ENCODE measurements around the gene RAB11FIP5.

RAB11FIP5 gene

DNA sequence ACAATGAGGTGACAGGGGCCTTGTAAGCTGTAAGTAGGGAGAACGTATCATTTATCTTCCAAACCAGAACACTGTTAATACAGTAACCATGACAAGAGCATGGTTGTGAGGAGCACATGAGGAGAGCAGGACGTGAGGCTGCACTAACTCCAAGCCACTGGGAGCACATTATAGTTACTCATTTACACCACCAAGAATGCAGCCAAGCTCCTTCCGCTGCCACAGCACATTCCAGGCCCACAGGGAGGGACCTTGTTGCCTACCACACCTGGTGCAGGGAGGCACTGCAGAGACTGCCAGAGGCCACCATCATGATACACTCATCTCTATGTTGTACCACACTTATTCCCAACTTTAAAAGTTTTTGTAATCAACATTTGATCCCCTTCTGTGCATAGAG is 27.8 kb downstream of the RAB11FIP5 start:
- DNase-seq (ENCODE audit: low read depth) = no peak

DNA sequence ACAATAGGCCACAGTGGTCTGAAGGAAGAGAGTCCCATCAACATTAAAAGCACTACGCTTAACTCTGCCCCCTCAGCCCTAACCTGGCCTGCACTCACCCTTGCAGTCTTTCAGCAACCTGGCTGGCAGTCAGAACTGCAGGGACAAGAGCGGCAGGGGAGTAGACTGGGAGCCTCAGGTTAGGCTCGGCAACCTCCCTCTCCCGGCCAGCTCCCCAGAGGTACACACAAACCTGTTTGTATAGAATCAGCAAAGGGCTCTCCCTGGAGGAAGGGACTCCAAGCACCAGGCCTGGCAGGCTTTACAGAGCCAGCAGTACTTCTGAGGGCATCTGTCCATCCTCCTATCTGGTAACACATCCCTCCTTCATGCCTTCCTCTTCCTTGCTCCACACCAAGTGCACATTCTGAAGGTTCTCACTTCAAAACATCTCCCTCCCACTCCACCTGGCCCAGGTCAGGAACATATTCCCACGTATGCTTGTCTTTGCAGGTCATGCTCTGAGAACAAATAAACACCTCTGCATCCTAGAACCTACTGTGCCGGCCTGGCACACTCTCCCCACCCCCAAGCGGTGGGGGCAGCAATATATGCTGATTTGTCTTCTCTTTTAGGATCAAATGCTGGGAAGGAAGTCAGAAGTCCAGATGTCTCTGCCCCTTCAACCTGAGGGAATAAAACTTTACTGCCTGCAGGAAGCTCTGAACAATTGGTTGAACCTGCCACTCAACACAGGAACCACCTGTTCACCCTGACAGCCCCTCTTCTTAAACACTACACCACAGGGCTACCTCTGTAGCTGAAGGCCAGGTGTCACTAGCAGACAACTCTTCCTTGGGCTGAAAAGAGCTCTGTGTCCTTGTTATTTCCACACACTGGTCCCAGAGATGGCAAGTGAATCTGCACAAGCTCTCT is 28.6 kb downstream of the RAB11FIP5 start:
- no peak for DNase-seq (ENCODE audit: low read depth)

DNA sequence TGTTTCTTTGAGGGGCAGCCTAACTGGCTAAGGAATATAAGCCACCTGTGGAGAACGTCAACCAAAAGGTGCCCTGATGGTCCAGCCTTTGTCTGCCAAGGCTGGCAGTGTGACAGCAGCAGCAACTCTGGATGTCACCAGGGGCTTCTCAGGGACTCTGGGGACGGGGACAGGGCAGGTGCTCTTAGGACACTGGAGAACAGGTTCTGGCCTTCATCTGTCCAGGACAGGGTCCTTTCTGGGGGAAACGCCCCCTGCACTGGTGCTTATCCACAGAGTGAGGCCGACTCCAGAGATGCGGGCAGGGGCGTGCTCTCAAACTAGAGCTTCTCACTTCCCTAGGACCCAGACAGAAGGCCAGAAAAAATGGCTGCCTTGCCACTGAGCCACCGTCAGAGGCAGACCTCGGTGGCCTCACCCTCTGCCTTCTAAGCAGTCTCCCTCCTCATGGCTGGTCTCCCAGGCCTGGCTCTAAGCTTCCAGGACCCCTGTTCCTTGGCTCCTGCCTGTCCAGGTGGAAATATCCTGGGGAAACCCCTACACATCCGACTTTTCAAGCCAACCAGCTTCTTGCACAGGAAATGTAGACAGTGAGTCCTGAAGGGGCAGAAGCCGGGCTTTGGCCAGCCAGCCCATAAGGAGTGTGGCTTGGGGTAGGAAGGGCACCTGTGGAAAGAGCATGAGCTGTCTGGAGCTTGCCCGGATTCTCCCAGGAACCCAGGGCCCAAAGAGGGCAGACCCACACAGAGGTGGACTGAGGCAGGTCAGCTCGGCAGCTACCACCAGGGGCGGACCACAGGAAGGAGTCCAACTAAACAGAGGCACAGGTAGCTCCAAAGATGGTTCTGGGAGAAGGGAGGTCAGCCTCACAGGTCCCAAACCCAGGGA is 30.0 kb downstream of the RAB11FIP5 start:
- no peak for DNase-seq (ENCODE audit: low read depth)

DNA sequence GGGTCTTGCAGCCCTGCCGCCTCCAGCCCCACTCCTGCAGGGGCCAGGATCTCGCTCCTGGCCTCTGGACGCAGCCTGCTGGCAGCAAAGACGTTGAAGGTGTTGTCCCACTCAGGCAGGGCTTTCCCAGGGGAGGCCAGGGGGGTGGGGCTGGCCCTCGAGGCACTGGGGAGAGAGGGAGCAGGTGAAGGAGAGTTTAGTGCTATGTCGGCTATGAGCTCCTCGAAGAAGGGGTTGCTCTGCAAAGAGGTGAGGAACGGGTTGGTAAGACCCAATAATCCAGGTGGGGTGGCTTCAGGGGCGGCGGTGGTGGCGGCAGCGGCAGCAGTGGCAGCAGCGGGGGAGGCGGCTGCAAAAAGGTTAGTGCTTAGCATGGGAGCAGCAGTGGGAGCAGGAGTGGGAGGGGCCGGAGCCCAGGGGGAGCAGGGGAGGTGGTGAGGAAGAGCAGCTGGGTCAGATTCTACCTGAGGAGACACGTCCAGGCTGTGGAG is 31.5 kb downstream of the RAB11FIP5 start:
- no peak for DNase-seq (ENCODE audit: low read depth)

DNA sequence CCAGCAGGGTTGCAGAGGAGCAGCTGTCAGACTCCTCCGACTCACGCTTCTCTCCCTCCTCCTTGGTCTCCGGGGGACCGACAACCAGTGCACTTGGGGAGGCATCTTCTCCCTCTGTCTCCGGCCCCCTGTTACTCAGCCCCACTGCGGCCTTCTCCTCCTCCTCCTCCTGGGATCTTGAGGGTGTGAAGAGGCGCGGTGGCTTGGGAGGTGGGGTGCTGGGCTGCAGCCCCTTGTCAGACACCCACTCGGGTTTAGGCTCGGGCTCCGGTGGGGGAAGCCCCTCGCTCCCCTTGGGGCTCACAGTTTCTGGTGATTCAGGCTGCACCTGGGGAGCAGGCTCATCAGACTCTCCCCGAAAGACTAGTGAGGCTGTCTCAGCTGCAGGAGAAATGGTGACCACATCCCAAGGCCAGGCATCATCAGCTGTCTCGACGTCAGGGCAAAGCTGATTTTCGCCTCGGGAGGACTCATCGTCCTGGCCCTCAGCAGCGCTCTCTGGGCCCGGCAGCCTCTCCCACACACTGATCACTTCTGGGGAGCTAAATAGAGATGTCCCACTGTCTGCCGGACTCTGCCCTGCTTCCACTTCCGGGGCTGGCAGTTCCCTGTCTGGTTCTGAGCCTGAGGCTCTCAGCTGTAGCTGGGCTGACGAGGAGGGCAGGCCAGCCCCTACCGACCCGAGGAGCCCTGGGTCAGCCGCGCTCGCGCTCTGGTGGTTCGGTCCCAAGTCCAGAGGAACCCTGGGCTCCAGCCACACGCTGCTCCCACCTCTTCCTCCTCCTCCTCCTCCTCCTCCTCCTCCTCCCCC is 32.2 kb downstream of the RAB11FIP5 start:
- no peak for DNase-seq (ENCODE audit: low read depth)

DNA sequence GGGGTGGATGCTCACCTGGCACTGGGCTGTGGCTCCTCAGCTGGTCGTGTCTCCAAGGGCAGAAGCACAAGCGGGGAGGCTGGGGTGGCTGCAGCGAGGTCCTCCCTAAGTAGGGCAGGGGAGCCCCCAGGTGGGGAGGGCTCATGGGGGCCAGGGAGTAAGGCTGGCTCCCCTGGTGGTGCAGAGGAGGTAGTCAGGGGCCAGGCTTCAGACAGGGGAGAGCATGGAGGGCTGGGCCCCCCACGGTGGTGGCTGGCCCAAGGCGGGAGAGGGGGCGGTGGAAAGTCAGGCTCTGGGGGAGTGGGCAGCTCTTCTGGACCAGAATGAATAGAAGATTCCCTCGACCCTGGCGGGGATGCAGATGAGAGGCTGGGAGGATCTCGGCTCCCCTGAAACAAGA is 33.1 kb downstream of the RAB11FIP5 start:
- DNase-seq (ENCODE audit: low read depth) = no peak

DNA sequence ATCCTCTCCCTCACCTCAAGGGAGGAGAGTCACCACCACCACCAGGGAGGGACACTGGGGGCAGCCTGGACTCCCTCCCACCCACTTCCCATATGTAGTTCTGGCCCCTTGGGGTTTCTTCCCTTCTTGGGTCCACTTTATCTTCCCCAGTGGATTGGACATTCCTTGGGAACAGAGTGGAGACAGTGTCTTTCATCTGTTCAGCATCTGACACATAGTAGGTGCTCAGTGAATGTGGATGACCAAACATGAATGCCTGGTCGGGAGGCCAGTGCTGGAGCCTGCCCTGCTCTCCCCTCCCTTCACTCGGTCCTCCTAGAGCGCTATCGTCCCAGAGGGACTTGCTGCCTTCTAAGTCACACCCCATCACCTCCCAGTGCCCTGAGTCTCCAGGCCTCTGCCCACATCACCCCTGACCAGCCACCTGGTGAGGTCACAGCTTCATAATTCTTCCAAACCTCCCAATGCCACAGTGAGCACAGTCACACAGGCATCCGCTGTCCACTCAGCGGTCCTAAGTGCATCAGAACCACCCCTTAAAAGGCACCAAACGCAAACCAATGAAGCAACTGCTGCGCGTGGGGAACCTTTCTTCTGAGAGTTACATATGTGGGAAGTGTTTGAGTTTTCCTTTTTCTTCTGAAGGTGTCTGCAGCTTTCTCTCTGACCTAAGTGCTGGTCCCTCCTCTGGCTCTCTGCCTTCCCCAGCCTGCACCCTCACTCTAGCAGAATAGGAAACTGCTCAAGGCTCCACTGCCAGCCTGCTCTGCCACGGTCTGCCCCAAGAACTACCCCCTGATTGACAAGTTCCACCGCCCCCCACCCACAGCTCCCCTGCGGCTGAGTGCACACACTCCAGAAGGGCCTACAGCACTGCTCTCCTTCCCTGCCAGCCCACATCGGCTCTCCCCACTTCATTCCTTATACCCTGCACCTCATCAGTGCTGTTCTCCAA is 34.0 kb downstream of the RAB11FIP5 start:
- no peak for DNase-seq (ENCODE audit: low read depth)

DNA sequence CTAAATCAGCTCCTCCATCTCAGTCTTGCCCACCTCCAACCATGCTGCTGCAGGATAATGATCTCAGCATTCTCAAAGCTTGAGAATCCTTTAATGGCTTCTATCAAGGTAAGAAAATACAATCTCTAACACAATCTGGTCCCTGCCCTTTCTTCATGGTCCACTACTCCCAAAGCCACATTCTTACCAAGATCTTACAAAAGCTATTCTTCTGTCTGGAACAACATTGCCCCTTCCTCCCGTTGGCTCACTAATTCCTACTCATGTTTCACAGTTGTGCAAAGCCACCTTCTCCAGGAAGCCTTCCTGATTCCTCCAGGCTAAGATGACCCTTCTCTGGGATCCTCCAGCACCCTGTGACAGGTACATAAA is 35.3 kb downstream of the RAB11FIP5 start:
- no peak for DNase-seq (ENCODE audit: low read depth)

DNA sequence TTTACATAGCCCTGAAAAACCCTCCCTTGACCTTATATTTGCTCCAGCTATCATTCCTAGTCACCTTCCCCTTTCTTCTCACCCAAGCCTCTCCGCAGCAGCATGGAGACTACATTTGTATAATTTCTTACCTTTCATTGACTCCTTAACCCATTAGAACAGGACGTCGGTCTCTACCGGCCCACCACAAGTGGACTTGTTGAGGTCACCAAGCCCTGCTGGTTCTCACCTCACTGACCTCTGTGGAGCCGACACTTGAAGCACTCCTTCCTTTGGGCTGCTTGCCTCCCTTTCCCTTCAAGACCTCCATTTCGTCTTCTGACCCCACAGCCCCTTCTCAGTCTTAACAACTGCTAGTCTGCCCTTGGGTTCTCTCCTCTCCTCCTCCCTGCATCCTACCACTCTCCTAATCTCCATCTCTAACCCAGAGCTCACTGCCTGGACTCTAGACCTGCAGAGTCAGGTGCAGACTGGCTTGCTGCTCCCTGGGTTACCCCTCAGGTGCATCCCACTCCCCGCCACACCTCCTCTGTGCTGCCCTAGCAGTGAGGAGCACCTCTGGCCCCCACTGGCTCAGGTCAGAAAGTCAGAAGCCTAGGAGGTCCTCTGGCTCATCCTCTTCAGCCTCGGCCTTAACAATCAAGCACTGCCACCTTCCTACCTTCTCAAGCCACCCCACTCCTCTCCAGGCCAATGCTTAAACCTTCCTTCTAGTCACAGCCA is 35.9 kb downstream of the RAB11FIP5 start:
- no peak for DNase-seq (ENCODE audit: low read depth)

DNA sequence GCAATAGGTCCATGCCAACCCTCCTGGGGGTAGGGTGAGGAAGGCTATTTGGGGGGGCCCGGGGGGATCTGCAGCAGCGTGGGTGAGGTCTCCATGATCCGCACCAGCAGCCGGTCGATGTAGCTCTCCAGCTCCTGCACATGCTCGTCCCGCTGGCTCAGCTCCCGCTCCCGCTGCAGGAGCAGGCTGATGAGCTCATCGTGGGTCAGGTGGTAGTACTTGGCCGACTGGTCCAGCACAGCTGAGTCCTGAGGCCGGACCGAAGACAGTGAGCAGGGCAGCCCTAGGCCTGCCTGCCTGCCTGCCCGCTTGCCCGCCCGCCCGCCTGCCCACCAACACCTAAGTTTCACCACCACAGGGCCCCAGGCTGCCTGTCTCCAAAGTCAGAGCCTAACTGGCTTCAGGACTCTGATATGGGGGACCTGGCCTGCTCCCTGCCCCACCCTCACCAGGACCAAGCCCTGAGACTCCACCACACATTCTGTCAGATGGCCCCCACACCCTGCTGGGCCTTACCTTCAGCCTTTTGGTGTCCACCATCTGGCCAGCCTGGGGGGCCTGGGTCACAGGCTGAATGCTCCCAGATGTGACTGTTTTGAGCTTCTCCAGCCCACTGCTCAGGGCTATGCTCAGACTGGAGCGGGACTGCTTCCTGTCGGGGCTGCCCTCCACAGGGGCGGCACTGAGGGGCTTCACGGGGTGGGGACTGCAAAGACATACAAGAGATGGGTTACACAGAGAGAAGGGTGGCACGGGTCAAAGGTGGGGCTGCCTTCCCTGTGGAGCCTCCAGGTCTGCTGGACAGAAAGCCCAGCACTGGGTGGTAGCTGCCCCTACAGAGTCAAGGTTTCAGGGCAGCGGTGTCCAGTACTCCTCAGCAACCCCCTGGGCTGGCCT is 37.0 kb downstream of the RAB11FIP5 start:
- no peak for DNase-seq (ENCODE audit: low read depth)

DNA sequence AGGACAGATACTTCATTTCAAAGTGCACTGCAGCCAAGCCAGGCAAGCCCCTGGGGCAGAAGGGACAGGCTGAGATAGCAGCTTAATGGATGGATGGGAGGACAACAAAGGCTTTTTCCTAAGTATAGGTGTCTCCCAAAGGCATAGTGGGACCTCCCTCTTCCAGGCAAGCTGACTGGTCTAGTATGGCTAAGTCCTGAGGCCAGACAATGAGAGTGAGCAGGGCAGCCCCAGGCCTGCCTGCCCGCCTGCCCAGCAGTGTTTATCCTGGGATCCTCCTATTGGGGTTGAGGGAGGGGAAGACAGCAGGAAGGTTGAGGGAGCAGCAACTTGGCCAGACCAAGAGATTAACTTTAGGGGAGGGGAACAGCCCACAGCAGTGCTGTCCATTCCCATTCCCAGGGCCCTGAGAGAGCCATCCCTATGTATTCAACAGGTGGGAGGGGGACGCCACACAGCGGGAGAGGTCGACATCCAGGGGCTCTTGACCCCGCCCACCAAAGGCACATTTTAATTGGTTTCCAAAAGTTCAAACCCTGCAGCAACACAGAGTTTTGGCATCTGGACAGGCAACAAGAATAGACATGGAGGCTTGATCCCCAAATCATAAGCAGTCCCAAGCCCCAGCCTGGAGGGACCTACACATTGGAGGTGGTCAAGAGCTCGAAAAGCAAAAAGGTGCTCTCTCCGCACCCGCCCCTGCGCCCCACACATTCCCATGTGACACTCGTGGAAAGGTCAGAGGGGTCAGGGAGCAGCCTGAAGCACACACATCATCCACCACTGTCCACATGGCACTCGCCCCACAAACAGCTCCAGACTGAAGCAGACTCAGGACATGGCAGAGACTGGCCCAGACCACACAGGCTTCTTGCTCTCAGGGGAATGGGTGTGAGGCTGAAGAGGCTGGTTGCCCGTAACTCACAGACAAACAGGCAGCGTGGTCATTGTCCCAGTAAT is 38.4 kb downstream of the RAB11FIP5 start:
- DNase-seq (ENCODE audit: low read depth) = no peak

DNA sequence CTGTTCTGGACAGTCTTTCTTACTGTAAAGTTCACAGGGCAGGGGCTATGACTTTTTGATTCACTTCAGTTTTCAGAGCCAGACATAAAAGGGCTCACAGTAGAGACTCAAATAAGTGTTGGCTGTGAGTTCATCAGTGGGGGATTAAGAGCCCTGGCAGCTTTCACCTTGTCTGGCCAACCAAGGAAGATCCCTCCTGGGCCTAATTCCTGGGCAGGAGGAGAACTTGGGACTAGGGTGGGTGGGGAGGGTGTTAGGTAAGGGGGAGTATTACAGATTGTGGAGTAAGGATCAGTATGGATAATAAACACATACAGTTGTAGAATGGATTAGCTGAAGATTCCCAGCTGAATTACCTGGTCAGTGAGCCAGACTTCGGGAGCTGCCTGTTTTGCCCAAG is 40.3 kb downstream of the RAB11FIP5 start:
- no peak for DNase-seq (ENCODE audit: low read depth)

DNA sequence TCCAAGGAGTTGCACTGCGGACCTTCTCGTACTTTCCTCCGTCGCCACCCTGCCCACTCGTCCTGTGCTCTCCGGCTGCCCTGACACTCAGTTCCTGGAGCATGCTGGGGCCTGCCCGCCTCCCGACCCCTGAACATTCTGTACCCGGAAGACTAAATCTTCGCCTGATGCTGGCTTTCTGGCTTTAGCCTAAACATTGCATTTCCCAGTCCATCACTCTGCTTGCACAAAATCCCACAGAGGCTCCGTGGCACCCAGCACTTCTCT is 40.7 kb downstream of the RAB11FIP5 start:
- DNase-seq (ENCODE audit: low read depth) = no peak

DNA sequence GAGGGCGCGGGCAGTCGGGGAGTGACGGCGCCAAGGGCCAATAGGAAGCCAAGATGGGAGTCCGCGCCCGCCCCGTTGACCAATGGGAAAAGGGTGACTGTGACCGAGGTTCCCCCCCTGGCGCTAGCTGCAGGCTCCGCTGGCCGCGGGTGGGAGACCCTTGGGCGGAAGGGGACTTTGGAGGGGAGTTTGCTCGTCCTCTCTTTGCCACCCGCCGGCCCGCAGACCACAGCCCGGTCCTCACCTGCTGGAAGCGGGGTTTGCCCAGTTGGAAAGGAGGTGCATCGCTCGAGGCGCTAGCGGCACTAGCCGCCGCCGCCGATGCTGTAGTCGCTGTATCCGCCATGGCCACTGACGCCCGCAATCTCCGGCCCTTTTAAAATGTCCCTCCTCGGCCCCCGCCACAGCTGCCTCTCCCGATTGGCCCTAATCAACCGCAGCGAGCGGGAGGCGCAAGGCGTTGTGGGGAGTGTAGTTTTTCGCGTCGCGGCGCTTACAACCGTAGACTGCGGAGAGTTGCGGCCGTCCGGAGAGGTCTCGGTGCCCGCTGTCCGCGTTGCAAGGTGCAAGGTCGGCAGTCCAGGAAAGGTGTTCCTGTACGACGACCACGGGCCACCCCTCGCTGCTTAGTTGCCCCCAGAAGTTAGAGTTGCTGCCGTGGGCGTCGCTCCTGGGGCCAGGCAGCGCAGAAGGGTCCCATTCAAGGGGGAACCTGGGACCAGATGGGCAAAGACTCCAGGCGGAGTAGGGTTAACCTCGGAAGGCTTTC is 41.2 kb downstream of the RAB11FIP5 start, which contains the start of gene SFXN5:
Gene SFXN5, minus strand, starts transcription at position 353 of the 769 bp plus-strand sequence. Its CDS starts 7 bp downstream, at position 346.
- peak; percentile 72 for DNase-seq (ENCODE audit: low read depth)

DNA sequence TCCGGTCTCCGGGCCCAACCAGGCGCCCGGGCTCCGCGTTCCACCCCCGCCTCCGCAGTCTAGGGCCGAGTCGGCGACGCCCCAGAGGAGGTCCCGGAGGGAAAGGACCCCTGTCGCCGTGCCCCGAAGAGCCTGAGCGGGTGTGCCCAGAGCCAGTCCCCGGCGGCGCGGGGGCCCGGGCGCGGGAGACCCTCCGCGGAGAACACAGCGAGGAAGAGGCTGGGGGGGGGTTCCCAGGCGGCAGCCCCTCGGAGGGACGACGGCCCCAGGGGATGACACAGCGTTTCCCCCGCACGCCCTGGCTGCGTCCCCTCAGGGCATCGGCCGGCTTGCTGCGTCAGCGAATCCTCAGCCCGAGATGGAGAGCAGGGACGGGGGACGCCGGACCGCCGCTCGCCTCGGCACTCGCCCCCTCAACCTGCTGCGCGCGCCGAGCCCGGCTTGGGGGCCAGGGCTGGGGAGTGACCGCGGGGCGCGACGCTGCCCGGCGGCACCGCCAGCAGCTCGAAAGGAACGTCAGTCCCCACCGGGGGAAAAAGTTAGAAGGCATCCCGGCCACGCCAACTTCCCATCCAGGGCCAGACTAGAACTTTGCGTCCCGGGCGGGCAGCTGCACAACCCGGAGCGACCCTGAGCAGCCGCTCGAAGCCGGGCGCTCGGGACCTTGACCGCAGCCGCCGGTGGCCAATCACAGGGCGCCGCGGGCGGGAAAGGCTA is 41.9 kb downstream of the RAB11FIP5 start:
- no peak for DNase-seq (ENCODE audit: low read depth)

DNA sequence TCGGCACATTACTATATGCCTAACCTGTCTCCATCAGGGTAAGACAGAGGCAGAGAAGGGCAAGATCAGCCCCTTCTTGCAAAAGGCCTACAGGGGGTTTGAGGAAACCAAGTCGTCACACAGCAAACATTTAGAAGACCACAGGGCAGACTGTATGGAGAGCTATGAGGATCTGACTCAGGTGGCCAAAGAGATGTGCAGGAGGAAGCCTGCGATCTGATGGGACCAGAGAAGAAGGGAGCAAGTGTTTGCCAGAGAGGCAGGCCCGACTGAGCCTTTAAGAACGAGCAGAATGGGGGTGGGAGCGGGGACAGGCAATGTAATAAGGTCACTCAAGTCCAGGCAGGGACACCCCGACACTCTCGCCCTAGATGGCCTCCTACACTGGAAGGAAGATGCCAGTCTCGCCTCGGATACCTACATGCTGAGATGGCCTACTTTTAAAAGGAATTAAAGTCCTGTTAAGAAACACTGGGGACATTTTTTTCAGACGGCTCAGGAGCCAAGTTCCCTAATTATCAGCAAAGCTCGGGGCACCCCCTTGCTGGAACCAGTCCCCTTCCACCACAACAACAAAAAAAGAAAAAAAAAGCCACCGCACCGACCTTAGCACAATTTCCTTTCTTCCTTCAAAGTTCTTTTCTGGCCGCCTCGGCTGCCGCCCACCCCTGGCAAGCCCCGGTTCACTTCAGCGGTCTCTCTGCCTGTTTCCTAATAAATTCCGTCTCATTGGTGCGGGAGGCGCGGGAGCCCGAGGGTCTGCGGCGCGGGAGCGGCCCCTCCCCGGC is 42.7 kb downstream of the RAB11FIP5 start:
- no peak for DNase-seq (ENCODE audit: low read depth)
